OCI-LY7 (cell line): Measurements from ENCODE around the gene FAM204A. TPM values are rescaled to one million over a fixed set of nuclear protein-coding genes. Genes with fewer than 3 reads are reported as not detected.

Experiments used
- BruUV-seq: library from RNA; stranded (reverse); fragments of 400-500 nt; replicated peaks from 2 replicates; lab custom pipeline; 2021; lab: Mats Ljungman, UMichigan
- CTCF ChIA-PET: fragments of 300-600 bp; sonication (Branson Sonifier 250); formaldehyde crosslinking; loops from one replicate; lab custom pipeline; 2022; ENCODE audit warnings: antibody characterized with exemption; ENCODE audit not compliant: unreplicated experiment; lab: Charles Lee
- POLR2A ChIA-PET: fragments of 300-600 bp; sonication (Branson Sonifier 250); formaldehyde crosslinking; loops from one replicate; lab custom pipeline; 2022; ENCODE audit warnings: antibody characterized with exemption; lab: Charles Lee
- DNase-seq: peaks from one replicate; pipeline ENCODE4 v3.0.0-alpha.2; 2015; ENCODE audit warnings: low spot score
- H2AFZ ChIP-seq: fragments of 200-600 bp; sonication (generic), shearing (Covaris generic); 2 replicates; pipeline ENCODE4 v1.6.1; 2014; ENCODE audit warnings: mild to moderate bottlenecking, antibody characterized with exemption, low read length, moderate library complexity
- H3K27ac ChIP-seq: fragments of 200-600 bp; sonication (generic); 2 replicates; pipeline ENCODE4 v1.5.1; 2014; ENCODE audit warnings: mixed run types, low read depth, mild to moderate bottlenecking, moderate library complexity, low read length, inconsistent platforms; ENCODE audit not compliant: poor library complexity, severe bottlenecking
- H3K36me3 ChIP-seq: fragments of 200-600 bp; sonication (generic); 2 replicates; pipeline ENCODE4 v1.6.1; 2014; ENCODE audit warnings: mild to moderate bottlenecking, antibody characterized with exemption, low read length, moderate library complexity, mixed read lengths; ENCODE audit not compliant: insufficient read depth
- H3K4me1 ChIP-seq: fragments of 200-600 bp; sonication (generic); 2 replicates; pipeline ENCODE4 v1.5.1; 2014; ENCODE audit warnings: mild to moderate bottlenecking, low read length; ENCODE audit not compliant: insufficient read depth, poor library complexity, severe bottlenecking
- H3K4me2 ChIP-seq: fragments of 200-600 bp; sonication (generic); 2 replicates; pipeline ENCODE4 v1.6.1; 2014; ENCODE audit warnings: mild to moderate bottlenecking, low read length
- H3K4me3 ChIP-seq: fragments of 200-600 bp; sonication (generic); 2 replicates; pipeline ENCODE4 v1.5.1; 2014; ENCODE audit warnings: mild to moderate bottlenecking, low read depth, low read length; ENCODE audit not compliant: poor library complexity, severe bottlenecking
- H3K79me2 ChIP-seq: fragments of 200-600 bp; sonication (generic); 2 replicates; pipeline ENCODE4 v1.6.1; 2016; ENCODE audit warnings: low read depth, mild to moderate bottlenecking, low read length, moderate library complexity, mixed read lengths; ENCODE audit not compliant: insufficient read depth
- H3K9me2 ChIP-seq: fragments of 200-600 bp; sonication (generic); 2 replicates; pipeline ENCODE4 v1.6.1; 2016; ENCODE audit warnings: mild to moderate bottlenecking, low read length, mixed read lengths; ENCODE audit not compliant: insufficient read depth
- H3K9me3 ChIP-seq: fragments of 200-600 bp; sonication (generic); 2 replicates; pipeline ENCODE4 v1.6.1; 2014; ENCODE audit warnings: mild to moderate bottlenecking, mixed run types, low read length, mixed read lengths
- H4K20me1 ChIP-seq: fragments of 200-600 bp; sonication (generic); 2 replicates; pipeline ENCODE4 v1.6.1; 2014; ENCODE audit warnings: mild to moderate bottlenecking, antibody characterized with exemption, low read length, moderate library complexity, mixed read lengths; ENCODE audit not compliant: insufficient read depth
- EZH2phosphoT487 ChIP-seq: fragments of 200-600 bp; sonication (generic); IDR thresholded peaks from 2 replicates; pipeline ENCODE4 v1.6.1; 2018; ENCODE audit warnings: low read depth, borderline replicate concordance, mild to moderate bottlenecking, mixed run types, antibody characterized with exemption, low read length, moderate library complexity, mixed read lengths
- intact Hi-C: fragments of 100-400 bp; cut with micrococcal nuclease; formaldehyde crosslinking; loops from one replicate; pipeline ENCODE4 v1.10.0; 2022; ENCODE audit not compliant: unreplicated experiment
- total RNA-seq, 2 experiments: library from RNA; depleted of rRNA in 1 of 2; stranded (reverse); fragments of >200 nt in 1 of 2; shearing (Covaris generic) in 1 of 2; gene quantifications; 2 replicates each; pipeline ENCODE4 v1.2.3, GENCODE V29; 2014 to 2022
- TF ChIP-seq, protein P1 (sequence below): fragments of 200-600 bp; sonication (generic); conservative IDR thresholded peaks from 2 replicates; pipeline ENCODE4 v1.5.1; 2014; ENCODE audit warnings: mild to moderate bottlenecking, antibody characterized with exemption, low read length, moderate library complexity, mixed read lengths

FAM204A gene
- total RNA-seq, 2 experiments from 2014 or later = 32.4 to 44.9 TPM

DNA sequence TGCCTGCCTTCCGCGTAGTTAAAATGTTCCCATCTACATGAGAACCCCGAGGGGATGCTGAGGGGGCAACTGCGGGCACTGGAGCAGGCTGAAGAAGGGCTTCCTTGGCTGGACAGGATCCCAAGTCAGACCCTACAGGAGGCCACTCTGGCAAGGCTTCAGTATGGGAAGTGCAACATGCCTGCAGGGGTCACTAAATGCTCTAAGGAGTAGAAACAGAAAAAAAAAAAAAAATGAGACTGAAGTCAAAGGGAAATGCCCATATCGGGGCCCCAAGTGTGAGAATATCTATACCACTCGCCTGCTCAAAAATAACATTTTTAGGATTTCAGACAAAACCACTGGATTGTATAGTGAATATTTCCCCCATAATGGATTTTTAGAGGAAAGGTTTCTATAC lies 33.5 kb downstream of the FAM204A start:
- H3K4me1 ChIP-seq = no peaks in the 10 kb centered on the region
- no TSS peak for BruUV-seq
- H3K4me2 ChIP-seq = no peak overlapping the region
- H3K4me3 ChIP-seq = no peak overlapping the region
- no peak for DNase-seq
- H3K9me2 ChIP-seq = no peaks in the 10 kb centered on the region; the same call in 1 of the 2 replicates
- no peaks in the 10 kb centered on the region for H3K9me3 ChIP-seq
- ChIA-PET POLR2A (no interaction called here), CTCF (no interaction called here)
- TF ChIP-seq, protein P1, sequence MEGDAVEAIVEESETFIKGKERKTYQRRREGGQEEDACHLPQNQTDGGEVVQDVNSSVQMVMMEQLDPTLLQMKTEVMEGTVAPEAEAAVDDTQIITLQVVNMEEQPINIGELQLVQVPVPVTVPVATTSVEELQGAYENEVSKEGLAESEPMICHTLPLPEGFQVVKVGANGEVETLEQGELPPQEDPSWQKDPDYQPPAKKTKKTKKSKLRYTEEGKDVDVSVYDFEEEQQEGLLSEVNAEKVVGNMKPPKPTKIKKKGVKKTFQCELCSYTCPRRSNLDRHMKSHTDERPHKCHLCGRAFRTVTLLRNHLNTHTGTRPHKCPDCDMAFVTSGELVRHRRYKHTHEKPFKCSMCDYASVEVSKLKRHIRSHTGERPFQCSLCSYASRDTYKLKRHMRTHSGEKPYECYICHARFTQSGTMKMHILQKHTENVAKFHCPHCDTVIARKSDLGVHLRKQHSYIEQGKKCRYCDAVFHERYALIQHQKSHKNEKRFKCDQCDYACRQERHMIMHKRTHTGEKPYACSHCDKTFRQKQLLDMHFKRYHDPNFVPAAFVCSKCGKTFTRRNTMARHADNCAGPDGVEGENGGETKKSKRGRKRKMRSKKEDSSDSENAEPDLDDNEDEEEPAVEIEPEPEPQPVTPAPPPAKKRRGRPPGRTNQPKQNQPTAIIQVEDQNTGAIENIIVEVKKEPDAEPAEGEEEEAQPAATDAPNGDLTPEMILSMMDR = no peak; the same call in 1 of the 2 replicates
- no peak for TF ChIP-seq EZH2phosphoT487
- H3K27ac ChIP-seq = no peak overlapping the region
- H3K36me3 ChIP-seq = peaks cover 50% of the 10 kb centered on the region; the same call in 1 of the 2 replicates
- intact Hi-C loops = no loop called here
- no peaks in the 10 kb centered on the region for H4K20me1 ChIP-seq
- no peaks in the 10 kb centered on the region for H3K79me2 ChIP-seq
- H2AFZ ChIP-seq = no peak overlapping the region

DNA sequence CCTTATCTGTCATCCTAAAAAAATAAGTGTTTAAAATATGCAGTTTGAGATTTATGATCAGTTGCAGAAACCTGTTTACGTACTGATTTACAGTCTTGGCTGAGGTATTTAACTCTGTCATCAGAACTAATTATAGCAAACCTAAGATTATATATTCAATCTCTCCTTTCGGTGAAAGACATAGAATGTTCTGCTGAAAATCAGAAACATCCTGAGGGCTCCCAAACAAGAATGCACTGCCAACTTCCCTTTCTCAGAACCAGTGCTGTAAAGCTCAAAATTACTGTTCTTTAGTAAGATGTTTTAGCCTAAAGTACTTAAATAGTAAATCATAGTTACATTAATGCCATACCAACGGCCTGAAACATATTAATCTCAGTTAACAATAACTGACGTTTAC lies 34.3 kb downstream of the FAM204A start:
- CTCF ChIA-PET = no interaction called here
- no peak for TF ChIP-seq EZH2phosphoT487
- TF ChIP-seq, protein P1 = no peak
- no TSS peak for BruUV-seq
- H3K4me1 ChIP-seq = no peaks in the 10 kb centered on the region
- H3K27ac ChIP-seq = no peak overlapping the region
- DNase-seq = no peak
- H3K9me2 ChIP-seq = no peaks in the 10 kb centered on the region; the same call in 1 of the 2 replicates
- H4K20me1 ChIP-seq = no peaks in the 10 kb centered on the region
- H3K4me3 ChIP-seq = no peak overlapping the region
- no peaks in the 10 kb centered on the region for H3K79me2 ChIP-seq
- intact Hi-C loops = no loop called here
- POLR2A ChIA-PET = interaction anchor here (1.4 kb wide), 1 partner anchor 11 kb away, joined by 5 read pairs; no protein-coding TSS in a partner anchor
- no peak overlapping the region for H2AFZ ChIP-seq
- no peaks in the 10 kb centered on the region for H3K9me3 ChIP-seq
- no peak overlapping the region for H3K4me2 ChIP-seq
- peaks cover 50% of the 10 kb centered on the region; the same call in 1 of the 2 replicates for H3K36me3 ChIP-seq

DNA sequence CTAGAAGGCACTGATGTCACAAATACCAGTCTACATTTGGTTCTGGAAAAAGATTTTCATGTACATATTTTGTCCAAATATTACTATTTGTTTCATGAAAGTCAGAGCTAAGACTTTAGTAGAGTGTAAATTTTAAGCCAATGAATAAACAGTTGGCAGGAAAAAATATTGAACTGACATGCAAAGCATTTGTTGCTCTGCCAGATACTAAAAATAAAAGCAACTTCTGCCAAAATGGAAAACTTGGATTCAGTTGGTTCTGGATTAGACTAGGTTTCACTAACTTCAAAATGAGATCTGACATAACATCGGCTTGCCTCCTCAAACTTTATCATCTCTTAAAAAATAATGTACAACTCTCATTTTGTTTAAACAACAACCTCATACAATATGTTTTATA lies 34.9 kb downstream of the FAM204A start:
- Histone ChIP-seq H4K20me1 (no peaks in the 10 kb centered on the region), H3K79me2 (no peaks in the 10 kb centered on the region), H3K9me2 (no peaks in the 10 kb centered on the region; the same call in 1 of the 2 replicates), H3K4me3 (no peak overlapping the region), H3K9me3 (no peaks in the 10 kb centered on the region), H2AFZ (no peak overlapping the region), H3K4me1 (no peaks in the 10 kb centered on the region), H3K36me3 (peaks cover 50% of the 10 kb centered on the region; the same call in 1 of the 2 replicates), H3K4me2 (no peak overlapping the region), H3K27ac (no peak overlapping the region)
- intact Hi-C loops = no loop called here
- ChIA-PET POLR2A (interaction anchor here (1.4 kb wide), 1 partner anchor 11 kb away, joined by 5 read pairs; no protein-coding TSS in a partner anchor), CTCF (no interaction called here)
- no peak for DNase-seq
- TF ChIP-seq, protein P1 = no peak
- TF ChIP-seq EZH2phosphoT487 = no peak
- BruUV-seq = no TSS peak
